Smooth muscle cell (in vitro differentiated cells): ENCODE data around the gene SYNC. TPM values are rescaled to one million over a fixed set of nuclear protein-coding genes. Genes with fewer than 3 reads are reported as not detected.

Experiments used
- DNase-seq: peaks from one replicate; lab custom pipeline; 2025; ENCODE audit not compliant: unreplicated experiment; lab: John Stamatoyannopoulos, UW
- H2AFZ ChIP-seq: fragments of 200-600 bp; sonication (generic); 2 replicates; pipeline ENCODE4 v1.6.0; 2016; ENCODE audit warnings: antibody characterized with exemption, low read depth, mild to moderate bottlenecking
- H3F3A ChIP-seq: fragments of 200-600 bp; sonication (generic); 2 replicates; pipeline ENCODE4 v1.6.0; 2017; ENCODE audit warnings: antibody characterized with exemption, low read depth
- H3K27ac ChIP-seq: fragments of 200-600 bp; sonication (generic); 2 replicates; pipeline ENCODE4 v1.5.1; 2016; ENCODE audit warnings: low read depth, mild to moderate bottlenecking
- H3K27me3 ChIP-seq: fragments of 200-600 bp; sonication (generic); 2 replicates; pipeline ENCODE4 v1.6.1; 2016; ENCODE audit warnings: low read depth, mild to moderate bottlenecking
- H3K36me3 ChIP-seq: fragments of 200-600 bp; sonication (generic); 2 replicates; pipeline ENCODE4 v1.5.1; 2016; ENCODE audit warnings: low read depth
- H3K4me1 ChIP-seq: fragments of 200-600 bp; sonication (generic); 2 replicates; pipeline ENCODE4 v1.5.1; 2016; ENCODE audit warnings: low read depth
- H3K4me2 ChIP-seq: fragments of 200-600 bp; sonication (generic); 2 replicates; pipeline ENCODE4 v1.6.0; 2016; ENCODE audit warnings: mild to moderate bottlenecking
- H3K4me3 ChIP-seq: fragments of 200-600 bp; sonication (generic); 2 replicates; pipeline ENCODE4 v1.5.1; 2016; ENCODE audit warnings: mild to moderate bottlenecking
- H3K79me2 ChIP-seq: fragments of 200-600 bp; sonication (generic); 2 replicates; pipeline ENCODE4 v1.6.0; 2016; ENCODE audit warnings: low read depth, mild to moderate bottlenecking
- H3K9ac ChIP-seq: fragments of 200-600 bp; sonication (generic); 2 replicates; pipeline ENCODE4 v1.6.0; 2016; ENCODE audit warnings: low read depth
- H3K9me3 ChIP-seq: fragments of 200-600 bp; sonication (generic); replicated peaks from 2 replicates; pipeline ENCODE4 v1.5.1; 2016; ENCODE audit warnings: low read depth
- H4K20me1 ChIP-seq: fragments of 200-600 bp; sonication (generic); 2 replicates; pipeline ENCODE4 v1.6.0; 2016; ENCODE audit warnings: low read depth
- WGBS: methylation state at CpG from one replicate; pipeline ENCODE4 v1.1.7; 2016; ENCODE audit warnings: low lambda C conversion rate; 5-methylcytosine and 5-hydroxymethylcytosine counted together
- polyA plus RNA-seq: library from polyadenylated mRNA; unstranded; fragments of >200 nt; fragmentation: Nextera tagmentation; extraction: Ambion mirVana; gene quantifications from 2 replicates; pipeline ENCODE4 v1.2.1, GENCODE V29; 2016
- total RNA-seq: library from RNA; depleted of rRNA; stranded (reverse); fragments of >200 nt; gene quantifications from 2 replicates; pipeline ENCODE4 v1.2.3, GENCODE V29; 2014
- TF ChIP-seq, protein P1 (sequence below): fragments of 200-600 bp; sonication (generic); IDR thresholded peaks from 2 replicates; pipeline ENCODE4 v1.5.1; 2017; ENCODE audit warnings: borderline replicate concordance, mild to moderate bottlenecking, antibody characterized with exemption; ENCODE audit not compliant: insufficient read depth, poor library complexity, severe bottlenecking

Gene SYNC
- total and polyA plus RNA-seq, 2 experiments from 2014 or later: 4.6 to 6.2 TPM

DNA sequence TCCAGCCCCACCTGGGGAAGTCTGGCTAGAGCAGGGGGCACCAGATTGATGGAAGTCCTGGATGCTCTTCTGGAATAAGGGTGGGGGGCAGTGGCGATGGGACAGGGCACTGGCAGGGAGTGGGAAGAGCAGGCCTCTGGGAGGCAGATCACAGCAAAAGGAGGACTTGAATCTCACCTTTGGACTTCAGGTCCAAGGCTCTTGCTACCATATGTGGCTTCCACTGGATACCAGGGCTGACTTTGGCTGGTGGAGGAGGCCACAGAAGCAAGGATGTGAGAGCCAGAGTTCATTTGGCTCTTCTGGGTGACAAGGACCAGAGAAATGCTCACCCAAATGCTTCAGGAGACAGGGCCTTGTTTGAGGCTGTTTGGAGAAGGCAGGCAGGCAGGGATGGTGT is 16.0 kb upstream of the SYNC start:
- TF ChIP-seq, protein P1, sequence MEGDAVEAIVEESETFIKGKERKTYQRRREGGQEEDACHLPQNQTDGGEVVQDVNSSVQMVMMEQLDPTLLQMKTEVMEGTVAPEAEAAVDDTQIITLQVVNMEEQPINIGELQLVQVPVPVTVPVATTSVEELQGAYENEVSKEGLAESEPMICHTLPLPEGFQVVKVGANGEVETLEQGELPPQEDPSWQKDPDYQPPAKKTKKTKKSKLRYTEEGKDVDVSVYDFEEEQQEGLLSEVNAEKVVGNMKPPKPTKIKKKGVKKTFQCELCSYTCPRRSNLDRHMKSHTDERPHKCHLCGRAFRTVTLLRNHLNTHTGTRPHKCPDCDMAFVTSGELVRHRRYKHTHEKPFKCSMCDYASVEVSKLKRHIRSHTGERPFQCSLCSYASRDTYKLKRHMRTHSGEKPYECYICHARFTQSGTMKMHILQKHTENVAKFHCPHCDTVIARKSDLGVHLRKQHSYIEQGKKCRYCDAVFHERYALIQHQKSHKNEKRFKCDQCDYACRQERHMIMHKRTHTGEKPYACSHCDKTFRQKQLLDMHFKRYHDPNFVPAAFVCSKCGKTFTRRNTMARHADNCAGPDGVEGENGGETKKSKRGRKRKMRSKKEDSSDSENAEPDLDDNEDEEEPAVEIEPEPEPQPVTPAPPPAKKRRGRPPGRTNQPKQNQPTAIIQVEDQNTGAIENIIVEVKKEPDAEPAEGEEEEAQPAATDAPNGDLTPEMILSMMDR: no peak
- Histone ChIP-seq H3K4me1 (peaks cover 10% of the 10 kb centered on the region), H3K9ac (no peak overlapping the region), H2AFZ (no peak overlapping the region), H3K4me3 (no peak overlapping the region), H3K27me3 (no peaks in the 10 kb centered on the region), H3K27ac (no peak overlapping the region), H3K4me2 (no peak overlapping the region), H3F3A (no peaks in the 10 kb centered on the region), H3K36me3 (no peaks in the 10 kb centered on the region), H4K20me1 (no peaks in the 10 kb centered on the region), H3K79me2 (no peaks in the 10 kb centered on the region), H3K9me3 (no peaks in the 10 kb centered on the region)
- WGBS: 92% methylated on average over 1 of the region's 1 CpG
- DNase-seq: no peak

DNA sequence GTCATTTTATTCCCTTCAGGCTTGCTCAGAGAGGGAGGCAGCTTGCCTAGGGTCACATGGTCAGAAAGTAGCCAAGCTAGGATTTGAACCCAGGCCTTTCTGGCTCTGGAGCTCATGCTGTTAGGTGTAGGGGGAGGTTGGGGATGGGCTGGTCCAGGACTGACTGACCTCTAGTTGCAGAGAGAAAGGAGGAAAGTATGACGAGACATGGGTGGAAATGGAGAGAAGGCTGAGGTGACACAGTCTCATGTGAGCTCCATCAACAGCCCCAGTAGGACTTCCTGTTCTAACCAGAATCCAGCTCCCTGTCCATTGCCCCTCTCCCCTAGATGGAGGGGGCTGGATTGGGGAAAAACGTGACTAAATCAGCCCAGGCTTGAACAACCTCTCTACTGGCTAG is 15.5 kb upstream of the SYNC start:
- Histone ChIP-seq H3K9me3 (no peaks in the 10 kb centered on the region), H3K9ac (no peak overlapping the region), H3K4me1 (peaks cover 10% of the 10 kb centered on the region), H3K79me2 (no peaks in the 10 kb centered on the region), H4K20me1 (no peaks in the 10 kb centered on the region), H3K4me2 (no peak overlapping the region), H2AFZ (no peak overlapping the region), H3K27me3 (no peaks in the 10 kb centered on the region), H3F3A (no peaks in the 10 kb centered on the region), H3K27ac (no peak overlapping the region), H3K36me3 (no peaks in the 10 kb centered on the region), H3K4me3 (no peak overlapping the region)
- WGBS: 83% methylated on average over 2 of the region's 2 CpGs
- TF ChIP-seq, protein P1: no peak
- DNase-seq: no peak

DNA sequence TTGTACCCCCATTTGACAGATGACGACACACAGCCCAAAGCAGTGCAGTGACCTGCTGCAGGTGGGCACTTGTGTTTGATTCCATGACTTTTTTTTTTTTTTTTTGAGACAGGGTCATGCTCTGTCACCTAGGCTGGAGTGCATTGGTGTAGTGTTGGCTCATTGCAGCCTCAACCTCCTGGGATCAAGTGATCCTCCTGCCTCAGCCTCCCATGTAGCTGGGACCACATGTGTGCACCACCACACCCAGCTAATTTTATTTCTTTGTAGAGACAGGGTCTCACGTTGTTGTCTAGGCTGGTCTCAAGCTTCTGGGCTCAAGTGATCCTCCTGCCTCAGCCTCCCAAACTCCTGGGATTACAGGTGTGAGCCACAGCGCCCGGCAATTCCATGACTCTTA is 14.9 kb upstream of the SYNC start:
- H3K27me3 ChIP-seq: no peaks in the 10 kb centered on the region
- no peak overlapping the region for H2AFZ ChIP-seq
- TF ChIP-seq, protein P1: no peak
- H3K36me3 ChIP-seq: no peaks in the 10 kb centered on the region
- no peak overlapping the region for H3K4me2 ChIP-seq
- H3K9me3 ChIP-seq: no peaks in the 10 kb centered on the region
- H3F3A ChIP-seq: no peaks in the 10 kb centered on the region
- WGBS: 94% methylated on average over 4 of the region's 4 CpGs
- no peak overlapping the region for H3K4me3 ChIP-seq
- DNase-seq: no peak
- H3K27ac ChIP-seq: no peak overlapping the region
- H4K20me1 ChIP-seq: no peaks in the 10 kb centered on the region
- H3K79me2 ChIP-seq: no peaks in the 10 kb centered on the region
- H3K9ac ChIP-seq: no peak overlapping the region
- peaks cover 10% of the 10 kb centered on the region for H3K4me1 ChIP-seq

DNA sequence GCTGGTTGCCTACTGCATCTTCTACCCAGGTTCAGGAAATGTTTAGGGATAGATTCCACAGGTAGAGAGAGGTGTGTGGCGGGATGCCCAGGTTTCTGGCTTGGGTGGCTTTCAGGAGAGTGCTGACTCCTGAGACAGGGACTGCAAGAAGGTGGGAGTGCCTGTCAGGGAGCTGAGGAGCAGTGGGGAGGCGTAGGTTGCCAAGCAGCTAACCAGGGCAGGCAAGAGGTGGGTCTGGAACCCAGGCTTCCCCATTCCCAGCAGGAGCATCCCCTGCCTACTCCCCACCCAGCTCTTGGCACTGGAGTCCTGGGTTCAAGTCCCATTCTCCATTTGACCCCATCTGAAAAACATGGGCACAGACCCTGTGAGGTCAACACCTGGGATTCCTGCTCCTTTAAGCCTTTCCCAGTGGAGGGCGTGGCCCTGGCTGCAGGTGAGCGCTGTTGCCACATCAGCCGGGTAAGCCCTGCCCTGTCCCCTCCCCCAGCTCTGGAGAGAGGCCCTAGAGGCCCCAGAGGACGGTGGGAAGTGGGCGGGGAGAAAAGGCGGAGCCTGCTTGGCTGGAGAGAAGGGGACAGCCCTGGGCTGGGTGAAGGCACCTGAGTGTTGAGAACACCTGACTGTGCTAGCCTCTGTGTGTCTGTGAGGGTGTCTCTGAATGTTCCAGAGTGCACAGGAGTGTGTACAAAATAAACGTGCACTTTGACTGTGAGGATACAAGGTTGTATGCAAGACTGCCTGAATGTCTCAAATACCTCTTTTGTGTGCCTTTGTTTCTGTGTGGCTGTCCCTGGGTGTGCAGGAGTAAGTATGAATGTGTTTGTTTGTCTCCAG is 14.0 kb upstream of the SYNC start:
- Histone ChIP-seq H3K4me3 (no peak overlapping the region), H3K27me3 (no peaks in the 10 kb centered on the region), H3K4me1 (peaks cover 10% of the 10 kb centered on the region), H3K9me3 (no peaks in the 10 kb centered on the region), H3K9ac (no peak overlapping the region), H3F3A (no peaks in the 10 kb centered on the region), H4K20me1 (no peaks in the 10 kb centered on the region), H3K4me2 (no peak overlapping the region), H2AFZ (no peak overlapping the region), H3K36me3 (no peaks in the 10 kb centered on the region), H3K27ac (no peak overlapping the region), H3K79me2 (no peaks in the 10 kb centered on the region)
- TF ChIP-seq, protein P1: no peak
- no peak for DNase-seq
- whole genome bisulfite sequencing: 29% methylated on average over 9 of the region's 9 CpGs
